ENCODE measurements around the gene IGDCC3.
"Not testable (repeated sequence)": the region's sequence is repeated elsewhere in the genome, so short reads cannot be mapped to it uniquely, and the experiment has no call there.

Gene IGDCC3

DNA sequence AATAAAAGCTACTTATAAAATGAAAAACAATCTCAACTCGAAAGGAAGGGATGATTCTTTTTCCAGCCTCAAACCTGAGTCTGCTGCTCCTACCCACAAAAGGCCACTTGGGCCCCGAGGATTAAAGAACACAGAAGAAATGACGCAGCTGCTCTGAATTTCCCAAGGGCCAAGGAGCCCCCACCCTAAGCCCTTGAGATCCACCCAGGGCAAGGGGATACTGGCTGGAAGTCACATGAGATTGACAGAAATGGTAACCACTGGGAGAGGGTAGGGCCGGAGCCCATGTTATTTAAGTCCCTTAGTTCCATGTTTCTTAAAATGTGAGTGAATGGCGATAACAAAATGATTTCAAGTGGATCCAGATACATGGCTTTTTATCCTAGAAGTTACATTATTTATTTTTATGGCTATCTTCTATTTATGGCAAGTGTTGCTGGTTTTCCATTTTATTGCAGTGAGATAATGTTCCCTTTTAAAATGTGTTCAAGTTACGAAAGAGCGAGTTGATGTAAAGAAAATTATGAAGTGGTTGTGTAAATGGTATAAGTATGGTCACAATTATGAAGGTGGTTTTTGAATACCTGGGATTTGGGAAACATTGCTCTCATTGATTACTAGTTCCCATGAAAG lies 28.1 kb upstream of the IGDCC3 start:
- no peak for DNase-seq (ENCODE audit: low read depth)

DNA sequence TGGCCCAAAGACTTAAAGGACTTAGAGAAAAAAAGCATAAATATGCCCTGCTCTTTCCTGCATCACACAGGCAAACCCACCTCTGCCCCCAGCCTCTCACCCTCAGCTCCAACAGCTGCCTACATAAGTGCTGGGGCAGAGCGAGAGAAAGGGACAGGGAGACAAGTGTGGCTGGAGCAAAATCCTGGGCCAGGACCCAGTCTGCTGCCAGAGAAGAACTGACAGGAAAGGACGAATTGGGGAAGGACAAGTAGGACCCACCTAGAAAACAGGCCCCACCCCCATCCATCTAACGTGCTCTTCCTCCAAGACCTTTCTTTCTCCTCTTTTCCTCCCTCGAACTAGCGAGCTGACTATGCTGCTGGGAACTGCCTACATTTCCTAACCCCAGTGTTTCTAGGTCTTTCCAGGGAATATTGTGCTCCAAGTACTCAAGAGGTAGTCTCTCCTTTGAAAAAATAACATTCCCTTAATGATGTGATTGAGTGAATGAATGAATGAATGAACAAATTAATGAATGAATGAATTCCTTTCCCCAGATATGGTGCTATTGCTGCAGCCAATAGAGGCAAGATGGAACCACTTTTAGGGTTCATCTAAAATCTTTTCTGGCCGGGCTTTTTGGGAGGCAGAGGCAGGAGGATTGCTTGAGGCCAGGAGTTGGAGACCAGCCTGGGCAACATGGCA lies 26.5 kb upstream of the IGDCC3 start:
- DNase-seq (ENCODE audit: low read depth) = no peak

DNA sequence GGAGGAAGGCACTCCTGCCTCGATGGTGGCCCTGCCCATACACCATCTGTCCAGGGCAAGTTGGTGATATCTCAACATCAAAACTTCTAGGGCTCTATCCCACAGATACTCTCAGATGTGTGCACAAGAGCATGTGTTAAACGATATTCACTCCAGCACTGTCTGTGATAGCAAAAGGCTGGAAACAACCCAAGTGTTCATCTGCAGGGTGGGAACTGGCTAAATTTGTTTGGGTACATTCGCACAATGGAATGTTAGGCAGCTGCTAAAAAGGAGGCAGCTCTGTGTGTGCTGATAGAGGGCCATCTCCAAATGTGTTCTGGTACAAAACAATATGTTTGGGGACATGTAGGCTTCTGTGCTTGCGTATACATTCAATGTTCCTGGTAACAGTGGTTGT lies 25.2 kb upstream of the IGDCC3 start:
- DNase-seq (ENCODE audit: low read depth) = no peak

DNA sequence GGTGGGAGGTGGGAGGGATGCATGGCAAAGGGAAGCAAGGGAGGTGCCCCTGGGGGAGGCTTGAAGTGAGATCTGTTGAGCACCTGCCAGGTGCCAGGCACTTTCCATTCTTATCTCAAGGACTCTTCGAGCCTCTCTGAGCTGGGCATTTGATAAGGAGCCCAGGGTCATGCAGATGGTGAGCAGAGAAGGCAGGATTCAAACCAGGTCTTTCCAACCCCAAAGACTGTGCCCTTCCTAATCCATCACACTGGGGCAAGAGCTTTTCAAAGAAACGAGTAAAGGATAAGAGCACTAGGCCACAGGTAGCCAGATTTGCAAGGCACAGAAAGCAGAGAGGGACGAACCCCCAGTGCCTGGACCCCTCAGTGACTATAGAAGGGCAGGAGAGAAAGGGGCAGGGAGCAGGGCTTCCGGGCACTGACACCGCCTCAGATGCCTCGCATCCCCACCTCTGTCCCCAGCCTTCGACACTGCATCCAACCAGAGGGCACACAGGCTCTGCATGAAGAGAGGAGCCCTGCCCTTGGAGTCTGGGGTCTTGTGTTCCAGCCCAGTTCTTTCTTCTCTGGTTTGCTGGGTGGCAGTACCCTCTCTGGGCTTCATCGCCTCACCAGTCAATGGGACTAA lies 23.9 kb upstream of the IGDCC3 start:
- DNase-seq (ENCODE audit: low read depth) = no peak

DNA sequence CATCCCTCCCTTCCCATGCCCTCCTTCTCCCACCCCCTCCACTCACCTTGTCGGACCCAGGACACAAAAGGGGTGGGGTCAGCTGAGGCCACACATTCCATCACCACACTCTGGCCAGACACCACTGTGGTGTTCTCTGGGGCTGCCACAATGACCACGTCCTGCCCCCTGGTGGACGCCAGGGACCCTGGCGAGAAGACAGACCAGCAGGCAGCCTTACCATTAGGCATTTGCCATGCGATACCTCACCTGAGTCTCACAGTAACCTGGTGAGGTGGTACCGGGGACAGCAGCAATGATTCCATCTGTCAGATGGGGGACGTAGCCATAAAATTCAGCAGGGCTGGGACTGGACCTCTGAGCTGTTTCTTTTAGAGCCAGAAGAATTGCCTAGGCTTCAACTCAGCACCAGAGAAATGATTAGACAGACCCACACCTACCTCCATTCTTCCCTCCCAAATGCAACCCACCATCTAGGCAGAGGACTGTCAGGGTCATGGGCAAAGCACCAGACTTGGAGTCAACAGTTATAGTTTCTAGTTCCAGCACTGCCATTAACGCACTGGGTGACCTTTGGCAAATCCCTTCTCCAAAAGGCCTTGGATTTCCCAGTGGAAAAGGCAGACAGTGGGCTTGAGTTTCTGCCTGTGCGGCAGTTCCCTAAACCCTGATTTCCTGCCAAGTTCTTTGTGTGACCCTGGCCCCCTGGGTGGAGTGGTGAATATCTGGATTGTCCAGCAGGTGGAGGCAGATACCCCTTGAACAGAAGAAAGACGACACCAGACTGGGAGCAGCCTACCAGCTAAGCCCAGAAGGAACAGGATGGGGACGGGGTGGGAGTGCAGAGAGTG lies 23.2 kb upstream of the IGDCC3 start:
- DNase-seq (ENCODE audit: low read depth) = peak; percentile 8

DNA sequence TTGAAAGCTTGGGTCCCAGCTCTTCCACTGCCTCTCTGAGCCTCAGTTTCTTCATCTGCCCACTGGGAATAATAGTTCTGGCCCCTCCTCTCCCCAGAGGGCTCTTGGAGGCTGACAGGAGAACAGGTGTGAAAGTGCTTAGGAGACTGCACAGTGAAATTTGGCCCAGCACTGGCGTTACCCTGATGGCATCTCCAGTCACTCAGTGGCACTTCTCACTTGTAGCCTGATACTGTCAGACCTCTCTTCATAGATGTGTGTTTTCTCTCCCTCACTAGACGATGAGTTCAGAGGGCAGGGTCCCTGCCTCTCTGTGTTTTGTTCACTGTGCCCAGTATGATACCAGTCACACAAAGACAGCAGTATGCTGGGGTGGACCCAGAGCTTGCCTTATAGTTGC lies 22.2 kb upstream of the IGDCC3 start:
- no peak for DNase-seq (ENCODE audit: low read depth)

DNA sequence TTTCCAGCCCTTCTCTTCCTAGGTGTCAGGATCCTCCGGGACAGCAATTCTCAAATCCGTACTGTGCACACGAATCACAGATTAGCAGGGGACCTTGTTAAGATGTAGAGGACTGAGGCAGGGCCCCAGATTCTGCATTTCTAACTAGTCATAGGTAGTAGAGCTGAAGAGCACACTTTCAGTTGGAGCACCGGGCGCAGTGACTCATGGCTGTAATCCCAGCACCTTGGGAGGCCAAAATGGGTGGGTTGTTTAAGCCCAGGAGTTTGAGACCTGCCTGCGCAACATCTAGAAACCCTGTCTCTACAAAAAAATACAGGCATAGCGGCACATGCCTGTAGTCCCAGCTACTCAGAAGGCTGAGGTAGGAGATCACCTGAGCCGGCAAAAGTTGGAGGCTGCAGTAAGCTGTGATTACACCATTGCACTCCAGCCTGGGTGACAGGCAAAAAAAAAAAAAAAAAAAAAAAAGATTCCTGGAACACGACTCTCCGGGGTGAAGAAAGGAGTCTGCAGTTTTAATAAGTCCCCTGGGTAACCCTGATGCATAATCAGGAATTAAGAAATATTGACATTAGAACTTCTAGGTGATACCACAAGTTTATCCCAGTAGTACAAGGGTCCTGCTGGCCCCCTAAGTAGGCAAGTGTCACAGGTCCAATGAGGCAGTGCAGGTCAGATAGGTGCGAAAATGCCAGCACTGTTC lies 21.4 kb upstream of the IGDCC3 start:
- no peak for DNase-seq (ENCODE audit: low read depth)

DNA sequence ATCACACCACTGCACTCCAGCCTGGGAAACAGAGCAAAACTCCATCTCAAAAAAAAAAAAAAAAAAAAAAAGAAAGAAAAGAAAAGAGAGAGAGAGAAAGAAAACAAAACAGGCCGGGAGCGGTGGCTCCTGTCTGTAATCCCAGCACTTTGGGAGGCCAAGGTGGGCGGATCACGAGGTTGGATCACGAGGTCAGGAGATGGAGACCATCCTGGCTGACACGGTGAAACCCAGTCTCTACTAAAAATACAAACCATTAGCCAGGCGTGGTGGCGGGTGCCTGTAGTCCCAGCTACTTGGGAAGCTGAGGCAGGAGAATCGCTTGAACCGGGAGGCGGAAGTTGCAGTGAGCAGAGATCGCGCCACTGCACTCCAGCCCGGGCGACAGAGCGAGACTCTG lies 20.7 kb upstream of the IGDCC3 start:
- DNase-seq (ENCODE audit: low read depth) = not testable (repeated sequence)

DNA sequence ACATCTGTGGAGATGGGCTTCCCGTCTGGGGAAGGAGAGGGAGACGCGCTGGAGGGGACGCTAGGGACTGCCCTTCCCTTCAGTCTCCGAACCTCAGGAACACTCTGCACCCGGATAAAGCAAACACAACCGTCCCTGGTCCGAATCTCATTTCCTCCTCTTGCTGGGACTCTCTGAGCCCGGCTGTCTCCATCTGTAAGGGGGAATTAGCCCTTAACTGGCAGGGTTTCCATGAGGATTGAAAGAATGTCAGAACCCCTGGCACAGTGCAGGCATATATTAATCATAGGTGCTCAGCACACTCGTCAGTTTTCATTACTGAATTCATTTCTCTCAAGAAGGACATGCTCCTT lies 19.1 kb upstream of the IGDCC3 start:
- no peak for DNase-seq (ENCODE audit: low read depth)

DNA sequence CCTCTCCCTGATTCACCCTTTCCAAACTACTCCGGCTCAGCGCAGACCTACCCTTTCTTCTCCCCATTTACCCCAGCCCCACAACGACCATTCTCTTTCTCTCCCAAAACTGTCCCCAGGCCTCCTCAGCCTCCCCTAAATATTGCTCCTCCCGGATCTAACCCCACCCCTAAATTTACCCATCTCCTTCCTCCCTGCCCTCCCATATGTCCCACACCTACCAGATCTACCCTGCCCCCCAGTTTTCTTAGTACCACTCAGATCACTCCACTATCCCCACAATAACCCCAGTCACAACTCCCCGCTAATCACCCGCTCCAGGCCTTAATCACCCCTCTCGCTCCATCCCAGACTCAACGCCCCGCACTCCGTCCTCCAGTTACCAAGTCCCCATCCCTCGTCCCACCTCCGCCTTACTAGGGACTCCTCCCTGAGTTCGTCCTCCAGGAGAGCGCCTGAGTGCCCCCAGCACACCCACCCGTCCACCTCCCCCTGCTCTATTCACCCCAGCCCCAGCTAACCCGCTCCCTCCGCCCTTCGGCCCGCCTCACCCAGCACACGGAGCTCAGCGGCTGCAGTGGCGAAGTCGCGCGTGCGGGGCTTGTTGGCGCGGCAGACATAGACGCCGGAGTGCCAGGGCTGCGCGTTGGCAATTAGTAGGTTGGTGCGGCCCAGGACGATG lies 18.6 kb upstream of the IGDCC3 start:
- no peak for DNase-seq (ENCODE audit: low read depth)

DNA sequence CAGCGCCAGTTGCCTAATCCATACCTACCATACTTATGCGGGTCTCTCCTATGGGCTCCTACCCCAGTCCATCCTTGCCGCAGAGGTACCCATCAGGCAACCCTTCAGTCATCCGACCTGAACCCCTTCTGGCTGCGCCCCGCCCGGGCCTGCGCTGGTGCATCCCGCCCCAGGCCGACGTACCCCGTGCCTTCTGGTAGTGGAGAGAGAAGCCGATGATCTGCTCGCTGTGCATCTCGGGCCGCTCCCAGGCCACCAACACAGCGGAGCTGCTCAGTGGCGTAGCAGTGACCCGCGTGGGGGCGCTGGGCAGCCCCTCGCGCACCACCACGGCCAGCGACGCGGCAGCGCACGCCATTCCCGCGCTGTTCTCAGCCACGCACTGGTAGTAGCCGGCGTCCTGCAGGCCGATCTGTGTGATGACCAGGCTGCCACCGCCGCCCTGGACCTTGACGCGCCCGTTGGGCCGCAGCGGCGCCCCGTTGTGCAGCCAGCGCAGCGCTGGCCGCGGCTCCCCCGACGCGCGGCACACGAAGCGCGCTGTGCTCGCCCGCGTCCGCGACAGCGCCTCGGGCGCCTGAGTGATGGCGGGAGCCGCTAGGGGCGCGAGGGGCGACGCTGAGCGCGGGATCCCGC lies 17.9 kb upstream of the IGDCC3 start:
- no peak for DNase-seq (ENCODE audit: low read depth)

DNA sequence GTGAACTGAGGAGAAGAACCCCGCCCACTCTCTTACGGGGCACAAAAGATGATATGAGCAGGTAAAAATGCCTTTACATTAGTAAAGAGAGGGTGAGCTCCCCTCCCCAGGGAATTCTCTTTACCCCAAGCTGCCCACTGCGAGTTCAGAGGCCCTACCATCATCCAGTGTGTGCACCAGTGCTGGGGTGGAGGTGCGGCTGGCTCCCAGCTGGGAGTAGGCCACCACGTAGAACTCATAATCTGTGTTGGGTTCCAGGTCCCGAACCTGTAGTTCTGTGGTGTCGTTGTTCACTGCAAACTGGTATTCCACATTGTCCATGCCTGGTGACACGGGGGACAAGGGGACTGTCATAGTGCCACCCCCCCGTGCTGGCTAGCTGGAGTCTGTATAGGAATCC lies 17.1 kb upstream of the IGDCC3 start:
- no peak for DNase-seq (ENCODE audit: low read depth)

DNA sequence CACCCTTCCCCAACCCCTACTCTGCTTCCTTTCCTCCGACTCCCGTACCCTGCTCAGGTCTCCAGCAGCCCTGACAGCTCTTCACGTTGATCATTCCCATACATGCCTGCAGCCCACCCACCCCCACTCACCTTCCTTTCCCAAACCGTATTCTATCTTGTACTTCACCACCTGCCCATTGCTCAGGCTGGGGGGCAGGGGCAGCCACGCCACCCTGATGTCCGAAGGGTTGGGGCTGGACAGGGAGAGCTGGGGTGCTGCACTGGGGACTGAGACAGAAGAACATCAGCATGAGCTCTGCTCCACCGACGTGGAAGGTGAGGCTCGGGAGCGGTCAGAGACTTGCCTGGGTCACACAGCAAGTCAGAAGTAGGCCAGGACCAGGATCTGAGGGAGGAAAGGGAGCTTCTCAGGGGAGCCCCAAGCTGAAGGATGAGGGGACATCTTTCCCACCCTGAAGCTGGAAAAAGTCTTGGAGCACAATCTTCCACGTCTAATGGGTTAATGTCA lies 16.5 kb upstream of the IGDCC3 start:
- no peak for DNase-seq (ENCODE audit: low read depth)

DNA sequence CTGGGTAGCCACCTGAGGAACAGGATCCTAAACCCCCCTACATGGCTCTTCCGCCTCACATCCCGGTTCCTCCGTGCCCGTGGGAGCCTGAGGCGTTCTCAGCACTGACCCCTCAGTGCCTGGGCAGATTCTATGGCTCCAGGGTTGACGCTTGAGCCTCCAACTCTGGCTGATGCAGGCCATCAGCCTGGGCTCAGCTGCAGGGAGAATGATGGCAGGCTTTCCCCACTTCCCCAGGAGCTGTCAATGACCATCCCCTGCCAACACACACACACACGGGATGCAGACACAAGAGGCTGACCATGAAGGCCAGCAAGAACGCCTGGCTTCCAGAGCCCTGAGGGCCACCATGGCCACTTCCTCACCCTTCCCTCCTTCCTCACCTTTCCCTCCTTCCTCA lies 15.8 kb upstream of the IGDCC3 start:
- no peak for DNase-seq (ENCODE audit: low read depth)

DNA sequence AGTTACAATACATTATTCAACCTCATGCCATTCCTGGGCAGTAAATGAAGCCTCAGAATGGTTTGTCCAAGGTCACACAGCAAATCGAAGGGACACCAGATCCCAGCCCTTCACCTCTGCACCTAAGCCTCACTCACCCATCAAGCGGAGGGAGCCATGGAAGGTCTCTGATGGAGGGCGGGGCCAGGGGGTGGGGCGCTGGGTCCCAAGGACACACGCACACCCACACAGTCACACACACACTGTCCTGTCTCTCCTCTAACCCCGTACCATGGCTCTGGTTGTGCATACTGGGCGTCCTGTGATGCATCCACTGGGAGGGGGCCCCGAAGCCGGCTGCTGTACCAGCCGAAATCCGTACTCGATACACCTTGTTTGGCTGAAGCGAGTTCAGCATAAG lies 15.3 kb upstream of the IGDCC3 start:
- DNase-seq (ENCODE audit: low read depth) = no peak

DNA sequence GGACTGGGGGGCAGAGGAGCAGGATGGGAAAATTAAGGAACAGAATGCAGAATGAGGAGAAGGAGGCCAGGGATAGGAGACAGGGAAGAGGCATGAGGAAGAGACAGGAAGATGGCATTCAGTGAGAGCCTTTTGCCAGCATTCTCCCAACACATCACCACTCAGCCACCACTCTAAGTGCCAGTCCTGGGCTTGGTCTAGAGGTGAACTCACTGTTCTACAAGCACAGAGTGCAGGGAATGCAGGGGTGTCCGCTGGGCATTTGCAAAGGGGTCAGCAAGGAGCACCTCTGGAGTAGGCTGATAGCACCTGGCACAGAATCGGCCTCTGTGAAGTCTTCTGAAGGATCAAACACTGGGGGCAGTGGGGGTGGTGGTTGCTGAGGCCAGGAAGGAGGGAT lies 14.6 kb upstream of the IGDCC3 start:
- DNase-seq (ENCODE audit: low read depth) = no peak

DNA sequence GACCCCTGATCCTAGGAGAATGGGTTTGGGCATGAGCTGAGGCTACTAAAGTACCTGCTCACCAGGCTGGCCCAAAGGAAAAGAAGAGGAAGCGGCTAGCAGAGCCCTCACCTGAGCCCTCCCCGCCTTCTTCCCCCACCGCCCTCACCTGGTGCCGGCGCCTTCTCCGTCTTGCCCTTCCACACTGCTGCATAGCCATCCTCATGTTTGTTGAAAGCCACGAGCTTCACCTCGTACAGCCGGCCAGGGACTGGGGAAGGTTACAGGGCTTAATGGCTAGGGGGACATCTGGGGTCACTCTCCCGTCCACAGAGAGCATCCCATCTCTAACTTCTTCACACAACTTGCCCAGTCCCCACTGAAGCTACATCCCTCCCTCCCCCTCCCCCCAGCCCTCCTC lies 13.9 kb upstream of the IGDCC3 start:
- DNase-seq (ENCODE audit: low read depth) = no peak

DNA sequence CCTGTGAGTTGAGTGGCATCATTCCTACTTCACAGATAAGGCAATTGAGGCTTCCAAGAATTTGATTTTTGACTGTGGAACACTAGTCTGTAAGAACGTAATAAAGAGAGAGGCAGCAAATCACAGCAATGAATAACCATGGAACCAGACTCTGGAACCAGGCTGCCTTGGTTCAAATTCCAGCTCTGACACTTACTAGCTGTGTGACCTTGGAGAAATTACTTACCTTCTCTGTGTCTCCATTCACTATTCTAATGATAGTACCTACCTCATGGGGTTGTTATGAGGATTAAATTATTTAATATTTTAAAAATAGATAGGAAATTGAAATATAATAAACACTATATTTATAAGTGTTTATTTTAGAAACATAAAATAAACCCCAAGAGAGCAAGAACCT lies 12.6 kb upstream of the IGDCC3 start:
- DNase-seq (ENCODE audit: low read depth) = no peak

DNA sequence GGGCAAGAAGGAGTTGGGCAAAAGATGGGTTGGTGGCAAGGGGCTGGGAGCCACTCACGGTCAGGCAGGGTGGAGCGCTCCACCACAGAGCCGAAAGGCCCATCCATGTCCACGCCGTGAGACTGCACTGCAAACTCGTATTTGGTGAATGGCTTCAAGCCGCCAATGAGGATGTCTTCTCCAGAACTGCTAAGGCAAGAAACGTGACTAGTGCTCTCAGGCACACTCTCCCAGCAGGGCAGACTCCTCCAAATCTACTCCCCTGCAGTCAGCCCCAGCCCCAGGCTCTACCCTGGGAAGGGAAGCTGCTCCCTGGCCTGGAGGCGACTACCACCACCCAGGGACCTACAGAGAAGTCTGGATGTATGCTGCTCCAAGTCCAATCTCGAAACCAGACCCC lies 11.4 kb upstream of the IGDCC3 start:
- no peak for DNase-seq (ENCODE audit: low read depth)

DNA sequence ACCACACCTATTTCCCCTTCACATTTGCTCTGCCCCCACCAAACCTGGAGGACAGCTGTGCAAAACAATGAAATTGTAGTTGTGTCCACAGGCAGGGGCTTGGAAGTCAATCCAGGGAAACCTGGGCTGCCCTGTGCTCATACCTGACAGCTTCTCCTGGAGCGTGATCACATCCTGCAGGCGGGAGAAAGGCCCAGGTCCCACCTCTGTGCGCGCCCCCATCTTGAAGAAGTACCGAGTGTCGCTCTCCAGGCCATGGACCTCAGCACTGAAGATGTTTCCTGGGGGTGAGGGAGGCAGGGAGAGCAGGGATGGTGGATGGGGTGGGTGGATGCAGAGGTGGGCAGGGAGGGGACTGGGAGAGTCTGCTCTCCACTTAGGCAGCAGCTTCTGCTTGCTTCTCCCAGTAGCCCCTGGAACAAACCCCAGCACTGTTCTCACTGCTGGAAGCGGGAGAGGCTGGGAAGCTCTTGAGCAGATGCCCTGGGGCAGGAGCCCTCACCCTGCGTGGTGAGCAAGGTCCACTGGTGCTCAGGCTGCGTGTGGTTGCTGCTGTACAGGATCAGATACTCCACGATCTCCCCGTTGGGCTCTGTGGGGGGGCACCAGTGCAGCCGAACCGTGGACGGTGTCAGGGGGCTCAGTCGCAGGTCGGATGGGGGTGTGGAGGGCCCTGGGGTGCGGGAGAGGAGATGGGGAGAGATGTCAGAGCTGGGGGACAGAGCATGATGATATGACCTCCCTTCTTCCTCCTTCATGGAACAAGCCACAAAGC lies 10.7 kb upstream of the IGDCC3 start:
- DNase-seq (ENCODE audit: low read depth) = no peak

Measured in stimulated activated CD8-positive, alpha-beta memory T cell treated with anti-CD3 and anti-CD28 coated beads, Interleukin-12 subunit alpha, Interleukin-12 subunit beta, amount 100 ng/mL, for 4 hours (primary cell).